Body of pancreas (tissue), 4 donors: ENCODE measurements around the gene INPP1. TPM values are rescaled to one million over a fixed set of nuclear protein-coding genes. Genes with fewer than 3 reads are reported as not detected.
"Not testable (repeated sequence)": the region's sequence is repeated elsewhere in the genome, so short reads cannot be mapped to it uniquely, and the experiment has no call there.

Source experiments
- ATAC-seq: fragments of 150-250 bp; one replicate; pipeline ENCODE4 v1.9.1; 2016
- DNase-seq, 4 donors: peaks; one replicate each; pipeline ENCODE4 v3.0.0-alpha.2; 2019
- H3K27ac ChIP-seq, 4 donors: fragments of 200-600 bp; sonication (generic); 1 replicate in 3 of 4; 2 replicates in 1 of 4; pipeline versions ENCODE4 v1.5.1 to v1.6.1; 2016 to 2019; ENCODE audit warnings: mild to moderate bottlenecking in 1 of 4, mixed read lengths in 1 of 4, moderate library complexity in 1 of 4
- H3K27me3 ChIP-seq, 2 donors: fragments of 200-600 bp; sonication (generic); one replicate each; pipeline ENCODE4 v1.6.0; 2016; ENCODE audit warnings: mild to moderate bottlenecking in 1 of 2
- H3K36me3 ChIP-seq, 2 donors: fragments of 200-600 bp; sonication (generic); replicated peaks in 1 of 2; 2 replicates each; pipeline ENCODE4 v1.5.1; 2016; ENCODE audit warnings: low read depth in 2 of 2; ENCODE audit not compliant: insufficient read depth in 1 of 2
- H3K4me1 ChIP-seq: fragments of 200-600 bp; sonication (generic); one replicate; pipeline ENCODE4 v1.6.0; 2016
- H3K4me3 ChIP-seq, 2 donors: fragments of 200-600 bp; sonication (generic); 1 replicate in 1 of 2; 2 replicates in 1 of 2; pipeline ENCODE4 v1.5.1; 2016 to 2019
- H3K9me3 ChIP-seq, 3 donors: fragments of 200-600 bp; sonication (generic); 1 replicate in 2 of 3; 2 replicates in 1 of 3; pipeline ENCODE4 v1.5.1; 2016
- CTCF ChIP-seq, 7 experiments: fragments of 450-650 bp in 4 of 7; fragments of 200-600 bp in 3 of 7; sonication (generic) in 3 of 7; IDR thresholded peaks; one replicate each; pipeline ENCODE4 v1.5.1; 2016 to 2019; ENCODE audit warnings: antibody characterized with exemption in 7 of 7
- POLR2A ChIP-seq, 3 donors: fragments of 450-650 bp; IDR thresholded peaks; one replicate each; pipeline ENCODE4 v1.6.1; 2016; ENCODE audit warnings: antibody characterized with exemption in 3 of 3, mild to moderate bottlenecking in 2 of 3
- WGBS, 2 donors: methylation state at CpG; one replicate each; pipeline ENCODE4 v1.1.5; 2017; 5-methylcytosine and 5-hydroxymethylcytosine counted together
- intact Hi-C: fragments of 100-400 bp; cut with DNase I; formaldehyde crosslinking; loops from one replicate; pipeline ENCODE4 v1.15.1; 2023
- total RNA-seq, 2 donors: library from RNA; depleted of rRNA; stranded (reverse); fragments of >200 nt; gene quantifications; one replicate each; pipeline ENCODE4 v1.1.0, GENCODE V29; 2016

The INPP1 gene
- total RNA-seq, 2 donors from 2014 or later, result 17.6 to 19.8 TPM

GRCh38 chr2:190333395-190333794 is 10.0 kb upstream of the INPP1 start:
- no peak for DNase-seq
- H3K4me1 ChIP-seq, result peaks cover 27% of the 10 kb centered on the region
- no peaks in the 10 kb centered on the region for H3K9me3 ChIP-seq
- no peak overlapping the region for H3K4me3 ChIP-seq
- WGBS, 2 donors, result 22 to 25% methylated on average over 8 of the region's 8 CpGs
- H3K27ac ChIP-seq, result peak overlapping the region; percentile 23 to 85 (median 54)
- no peaks in the 10 kb centered on the region for H3K36me3 ChIP-seq
- TF ChIP-seq CTCF (IDR thresholded peaks at IDR 0.05) (no peak), POLR2A (IDR thresholded peaks at IDR 0.05) (no peak)
- H3K27me3 ChIP-seq, result no peaks in the 10 kb centered on the region
- no peak for ATAC-seq
- intact Hi-C loops, result no loop called here

- 20 to 25% methylated on average over 2 of the region's 2 CpGs for WGBS, 2 donors
- Histone ChIP-seq H3K4me3 (no peak overlapping the region), H3K27me3 (no peaks in the 10 kb centered on the region), H3K9me3 (no peaks in the 10 kb centered on the region), H3K36me3 (no peaks in the 10 kb centered on the region), H3K4me1 (peaks cover 27% of the 10 kb centered on the region), H3K27ac (peak overlapping the region; percentile 23 to 85 (median 54))
- intact Hi-C loops, result no loop called here
- no peak for TF ChIP-seq POLR2A (IDR thresholded peaks at IDR 0.05)
- TF ChIP-seq CTCF (IDR thresholded peaks at IDR 0.05), result no peak
- DNase-seq (no peak), ATAC-seq (no peak)
Measured at GRCh38 chr2:190333928-190334327, 9.5 kb upstream of the INPP1 start.

GRCh38 chr2:190334479-190335224 is 8.7 kb upstream of the INPP1 start:
- no peaks in the 10 kb centered on the region for H3K36me3 ChIP-seq
- H3K27ac ChIP-seq, result peak overlapping the region; percentile 37 to 85 (median 56)
- intact Hi-C loops, result no loop called here
- TF ChIP-seq CTCF (IDR thresholded peaks at IDR 0.05), result no peak
- no peak for TF ChIP-seq POLR2A (IDR thresholded peaks at IDR 0.05)
- H3K27me3 ChIP-seq, result no peaks in the 10 kb centered on the region
- peak; percentile 41 to 76 (median 67) for DNase-seq
- H3K4me3 ChIP-seq, result no peak overlapping the region
- ATAC-seq, result peak; percentile 95
- H3K9me3 ChIP-seq, result no peaks in the 10 kb centered on the region
- H3K4me1 ChIP-seq, result peaks cover 27% of the 10 kb centered on the region
- 20 to 23% methylated on average over 8 of the region's 8 CpGs for WGBS, 2 donors

GRCh38 chr2:190335225-190335559 is 8.2 kb upstream of the INPP1 start:
- ATAC-seq (peak; percentile 74), DNase-seq (no peak)
- Histone ChIP-seq H3K4me1 (peaks cover 30% of the 10 kb centered on the region), H3K9me3 (no peaks in the 10 kb centered on the region), H3K4me3 (no peak overlapping the region), H3K27ac (peak overlapping the region; percentile 37 to 85 (median 60)), H3K36me3 (no peaks in the 10 kb centered on the region), H3K27me3 (no peaks in the 10 kb centered on the region)
- TF ChIP-seq POLR2A (IDR thresholded peaks at IDR 0.05), result no peak
- intact Hi-C loops, result no loop called here

- DNase-seq, H3K27me3 ChIP-seq, H3K36me3 ChIP-seq, H3K9me3 ChIP-seq, ATAC-seq, H3K4me3 ChIP-seq, intact Hi-C loops: not testable (repeated sequence)
- H3K27ac ChIP-seq, result peak overlapping the region; percentile 37 to 85 (median 60)
- WGBS, 2 donors, result 88 to 93% methylated on average over 4 of the region's 4 CpGs
- peaks cover 34% of the 10 kb centered on the region for H3K4me1 ChIP-seq
Measured at GRCh38 chr2:190335584-190335983, 7.8 kb upstream of the INPP1 start.

- Histone ChIP-seq H3K4me3 (no peak overlapping the region), H3K27me3 (no peaks in the 10 kb centered on the region), H3K36me3 (no peaks in the 10 kb centered on the region), H3K9me3 (no peaks in the 10 kb centered on the region), H3K4me1 (peaks cover 34% of the 10 kb centered on the region), H3K27ac (no peak overlapping the region)
- intact Hi-C loops, result no loop called here
- ATAC-seq (no peak), DNase-seq (no peak)
- TF ChIP-seq POLR2A (IDR thresholded peaks at IDR 0.05) (no peak), CTCF (IDR thresholded peaks at IDR 0.05) (no peak)
- 96 to 97% methylated on average over 2 of the region's 2 CpGs for WGBS, 2 donors
Measured at GRCh38 chr2:190336420-190336819, 7.0 kb upstream of the INPP1 start.
